Endodermal cell (in vitro differentiated cells): ENCODE data around the gene ACSL5. TPM values are rescaled to one million over a fixed set of nuclear protein-coding genes. Genes with fewer than 3 reads are reported as not detected.
"Not testable (repeated sequence)": the region's sequence is repeated elsewhere in the genome, so short reads cannot be mapped to it uniquely, and the experiment has no call there.

Experiments
- DNase-seq: peaks from one replicate; pipeline ENCODE4 v3.0.0-alpha.2; 2017
- H3K27ac ChIP-seq: 2 replicates; pipeline ENCODE4 v1.5.1; 2013; ENCODE audit warnings: mild to moderate bottlenecking, low read depth, low read length, moderate library complexity
- H3K27me3 ChIP-seq: 2 replicates; pipeline ENCODE4 v1.6.1; 2013; ENCODE audit warnings: mild to moderate bottlenecking, low read length, moderate library complexity; ENCODE audit not compliant: insufficient read depth, control insufficient read depth, poor library complexity, severe bottlenecking
- H3K36me3 ChIP-seq: 2 replicates; pipeline ENCODE4 v1.7.0; 2013; ENCODE audit warnings: mild to moderate bottlenecking, low read length, moderate library complexity; ENCODE audit not compliant: control insufficient read depth, insufficient read depth
- H3K4me1 ChIP-seq: one replicate; pipeline ENCODE4 v1.7.0; 2013; ENCODE audit warnings: low read length; ENCODE audit not compliant: control insufficient read depth, insufficient read depth
- H3K4me3 ChIP-seq: 2 replicates; pipeline ENCODE4 v1.5.1; 2013; ENCODE audit warnings: mild to moderate bottlenecking, low read length, moderate library complexity
- H3K9ac ChIP-seq: 2 replicates; pipeline ENCODE4 v1.6.1; 2013; ENCODE audit warnings: mild to moderate bottlenecking, low read length, moderate library complexity; ENCODE audit not compliant: poor library complexity, severe bottlenecking; ENCODE audit errors: extremely low read depth
- H3K9me3 ChIP-seq: 2 replicates; pipeline ENCODE4 v1.6.1; 2013; ENCODE audit warnings: mild to moderate bottlenecking, low read length, moderate library complexity; ENCODE audit not compliant: control insufficient read depth
- H3K27ac Mint-ChIP-seq: 2 replicates; pipeline ENCODE4 v1.8.0; 2020; ENCODE audit warnings: mixed read lengths
- H3K27me3 Mint-ChIP-seq: 2 replicates; pipeline ENCODE4 v1.8.0; 2021; ENCODE audit warnings: mild to moderate bottlenecking, mixed read lengths; ENCODE audit not compliant: insufficient read depth
- H3K36me3 Mint-ChIP-seq: 2 replicates; pipeline ENCODE4 v1.8.0; 2020; ENCODE audit warnings: low read depth, mixed read lengths
- H3K4me1 Mint-ChIP-seq: 2 replicates; pipeline ENCODE4 v1.8.0; 2020; ENCODE audit warnings: mixed read lengths
- H3K4me3 Mint-ChIP-seq: 2 replicates; pipeline ENCODE4 v1.8.0; 2020; ENCODE audit warnings: mild to moderate bottlenecking, moderate library complexity, mixed read lengths
- H3K9me3 Mint-ChIP-seq: 2 replicates; pipeline ENCODE4 v1.8.0; 2020; ENCODE audit warnings: mild to moderate bottlenecking, mixed read lengths
- CTCF ChIP-seq: fragments of 200-600 bp; sonication (generic); conservative IDR thresholded peaks from 2 replicates; pipeline ENCODE4 v1.5.0; 2021; ENCODE audit warnings: antibody characterized with exemption, mild to moderate bottlenecking
- WGBS, 2 experiments: methylation state at CpG; one replicate each; pipeline versions ENCODE4 v1.1.5 to v1.1.7; 2013; ENCODE audit warnings: missing lambda C conversion rate in 2 of 2, mixed read lengths in 1 of 2; ENCODE audit not compliant: insufficient coverage in 1 of 2, insufficient read length in 1 of 2; 5-methylcytosine and 5-hydroxymethylcytosine counted together
- total RNA-seq, 2 donors: library from RNA; stranded (reverse); fragmentation: NEBNext Ultra II Directional in 1 of 2; extraction: Animal tissue kit (Norgen Biotek cat#: 25700) in 1 of 2; gene quantifications; 2 replicates in 1 of 2; 3 replicates in 1 of 2; pipeline ENCODE4 v1.2.1, GENCODE V29; 2021

Gene ACSL5
- total RNA-seq, 2 donors from 2014 or later: not detected

- Histone ChIP-seq H3K27ac (no peak overlapping the region), H3K9me3 (no peaks in the 10 kb centered on the region), H3K9ac (no peak overlapping the region), H3K4me1 (no peaks in the 10 kb centered on the region), H3K27me3 (no peaks in the 10 kb centered on the region), H3K4me3 (no peak overlapping the region), H3K36me3 (no peaks in the 10 kb centered on the region)
- H3K27ac Mint-ChIP-seq: no peak overlapping the region
- DNase-seq: no peak
- TF ChIP-seq CTCF: no peak
- H3K4me3 Mint-ChIP-seq: no peak overlapping the region
- H3K9me3 Mint-ChIP-seq: no peaks in the 10 kb centered on the region
- no peaks in the 10 kb centered on the region for H3K36me3 Mint-ChIP-seq
- H3K4me1 Mint-ChIP-seq: no peaks in the 10 kb centered on the region
- WGBS, 2 experiments: 87% methylated on average over 2 of the region's 2 CpGs; no CpG with 5 or more reads in 1 of the 2 experiments
- no peaks in the 10 kb centered on the region for H3K27me3 Mint-ChIP-seq
Measured at GRCh38 chr10:112397592-112397991, 23.7 kb downstream of the ACSL5 start.

- H3K27me3 ChIP-seq: no peaks in the 10 kb centered on the region
- no peak overlapping the region for H3K4me3 ChIP-seq
- H3K27ac ChIP-seq: no peak overlapping the region
- Mint-ChIP-seq H3K9me3 (peaks cover 4% of the 10 kb centered on the region), H3K27ac (no peak overlapping the region), H3K36me3 (no peaks in the 10 kb centered on the region), H3K4me1 (peaks cover 16% of the 10 kb centered on the region), H3K27me3 (no peaks in the 10 kb centered on the region), H3K4me3 (no peak overlapping the region)
- H3K4me1 ChIP-seq: no peaks in the 10 kb centered on the region
- no peak for TF ChIP-seq CTCF
- no peaks in the 10 kb centered on the region for H3K36me3 ChIP-seq
- no peak for DNase-seq
- H3K9me3 ChIP-seq: no peaks in the 10 kb centered on the region
- H3K9ac ChIP-seq: no peak overlapping the region
- 83 to 90% methylated on average over 2 of the region's 2 CpGs for WGBS, 2 experiments
Measured at GRCh38 chr10:112402917-112403316, 29.0 kb downstream of the ACSL5 start.

DNA sequence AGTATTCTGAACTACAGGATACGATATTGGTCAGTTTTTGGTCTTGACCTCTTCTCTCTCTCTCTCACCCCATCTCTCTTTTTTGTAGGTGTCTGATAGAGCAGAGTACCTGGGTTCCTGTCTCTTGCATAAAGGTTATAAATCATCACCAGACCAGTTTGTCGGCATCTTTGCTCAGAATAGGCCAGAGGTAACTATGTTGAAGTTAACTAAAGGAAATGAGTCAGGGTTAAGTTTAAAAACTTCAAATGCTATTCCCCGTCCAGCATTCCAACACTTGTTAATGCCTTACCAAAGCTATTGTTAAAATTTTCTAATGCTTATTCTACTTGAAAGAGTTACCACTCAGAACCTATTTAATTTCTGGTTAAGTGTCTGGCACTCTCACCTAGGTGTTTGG is 30.7 kb downstream of the ACSL5 start:
- no peak overlapping the region for H3K27ac ChIP-seq
- H3K36me3 ChIP-seq: no peaks in the 10 kb centered on the region
- DNase-seq: no peak
- Mint-ChIP-seq H3K27me3 (no peaks in the 10 kb centered on the region), H3K4me1 (peaks cover 20% of the 10 kb centered on the region), H3K36me3 (no peaks in the 10 kb centered on the region), H3K4me3 (no peak overlapping the region), H3K27ac (no peak overlapping the region), H3K9me3 (peaks cover 4% of the 10 kb centered on the region)
- no peak overlapping the region for H3K9ac ChIP-seq
- no peak overlapping the region for H3K4me3 ChIP-seq
- WGBS, 2 experiments: 88 to 100% methylated on average over 1 to 3 of the region's 3 CpGs
- no peaks in the 10 kb centered on the region for H3K4me1 ChIP-seq
- no peak for TF ChIP-seq CTCF
- no peaks in the 10 kb centered on the region for H3K27me3 ChIP-seq
- no peaks in the 10 kb centered on the region for H3K9me3 ChIP-seq

DNA sequence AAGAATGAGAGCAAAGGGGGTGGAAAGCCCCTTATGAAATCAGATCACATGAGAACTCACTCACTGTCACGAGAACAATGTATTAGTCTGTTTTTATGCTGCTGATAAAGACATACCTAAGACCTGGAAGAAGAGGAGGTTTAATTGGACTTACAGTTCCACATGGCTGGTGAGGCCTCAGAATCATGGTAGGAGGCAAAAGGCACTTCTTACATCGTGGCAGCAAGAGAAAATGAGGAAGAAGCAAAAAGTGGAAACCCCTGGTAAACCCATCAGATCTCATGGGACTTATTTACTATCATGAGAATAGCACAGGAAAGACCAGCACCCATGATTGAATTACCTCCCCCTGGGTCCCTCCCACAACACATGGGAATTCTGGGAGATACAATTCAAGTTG is 32.9 kb downstream of the ACSL5 start:
- H3K27ac Mint-ChIP-seq, H3K4me3 ChIP-seq, H3K9ac ChIP-seq, H3K9me3 ChIP-seq, H3K4me1 ChIP-seq, H3K9me3 Mint-ChIP-seq, H3K27me3 Mint-ChIP-seq, H3K36me3 ChIP-seq, DNase-seq, H3K27me3 ChIP-seq, H3K4me3 Mint-ChIP-seq, H3K36me3 Mint-ChIP-seq, H3K27ac ChIP-seq: not testable (repeated sequence)
- peaks cover 20% of the 10 kb centered on the region for H3K4me1 Mint-ChIP-seq
- 88 to 100% methylated on average over 1 to 2 of the region's 2 CpGs for WGBS, 2 experiments
